Thymus (tissue), 11 donors: ENCODE measurements around the gene DNAJB14. TPM values are rescaled to one million over a fixed set of nuclear protein-coding genes. Genes with fewer than 3 reads are reported as not detected.
"Not testable (repeated sequence)": the region's sequence is repeated elsewhere in the genome, so short reads cannot be mapped to it uniquely, and the experiment has no call there.

ENCODE experiments used
- DNase-seq, 9 donors: peaks; one replicate each; pipeline ENCODE4 v3.0.0-alpha.2; 2013; ENCODE audit warnings: low spot score in 9 of 9, low read depth in 6 of 9, missing footprints in 1 of 9
- H3K27ac ChIP-seq, 2 donors: one replicate each; pipeline ENCODE4 v1.5.1; 2013; ENCODE audit warnings: control low read depth in 1 of 2, low read depth in 1 of 2, low read length in 1 of 2, mild to moderate bottlenecking in 1 of 2, moderate library complexity in 1 of 2
- H3K27me3 ChIP-seq, 2 donors: one replicate each; pipeline ENCODE4 v1.5.1; 2013; ENCODE audit warnings: low read length in 1 of 2; ENCODE audit not compliant: control insufficient read depth in 2 of 2, insufficient read depth in 1 of 2
- H3K36me3 ChIP-seq, 2 donors: one replicate each; pipeline ENCODE4 v1.5.1; 2013; ENCODE audit warnings: low read length in 1 of 2, mild to moderate bottlenecking in 1 of 2, moderate library complexity in 1 of 2; ENCODE audit not compliant: control insufficient read depth in 2 of 2, insufficient read depth in 2 of 2
- H3K4me1 ChIP-seq, 2 donors: one replicate each; pipeline ENCODE4 v1.5.1; 2013; ENCODE audit warnings: low read length in 2 of 2; ENCODE audit not compliant: control insufficient read depth in 2 of 2, insufficient read depth in 2 of 2
- H3K4me3 ChIP-seq, 2 donors: one replicate each; pipeline ENCODE4 v1.5.1; 2013; ENCODE audit warnings: low read length in 2 of 2, control low read depth in 1 of 2, mild to moderate bottlenecking in 1 of 2
- H3K9me3 ChIP-seq, 2 donors: one replicate each; pipeline ENCODE4 v1.5.1; 2013; ENCODE audit warnings: low read length in 1 of 2, mild to moderate bottlenecking in 1 of 2; ENCODE audit not compliant: control insufficient read depth in 2 of 2, insufficient read depth in 1 of 2
- WGBS: extraction: QIAGEN DNeasy Blood & Tissue Kit; methylation state at CpG from one replicate; pipeline ENCODE4 v1.1.7; 2013; 5-methylcytosine and 5-hydroxymethylcytosine counted together
- polyA plus RNA-seq: library from polyadenylated mRNA; stranded (reverse); fragments of 200-250 nt; gene quantifications from one replicate; pipeline ENCODE4 v1.2.3, GENCODE V29; 2013
- total RNA-seq: library from RNA; stranded (reverse); fragments of 120-200 nt; gene quantifications from one replicate; pipeline ENCODE4 v1.2.4, GENCODE V29; 2013
- donor health status: healthy.

The DNAJB14 gene
- total and polyA plus RNA-seq, 2 donors: 18.5 to 22.9 TPM

- H3K27me3 ChIP-seq: no peaks in the 10 kb centered on the region
- H3K9me3 ChIP-seq: no peaks in the 10 kb centered on the region
- no peak for DNase-seq
- WGBS: 99% methylated on average over 3 of the region's 3 CpGs
- H3K4me1 ChIP-seq: peaks cover 0 to 4% of the 10 kb centered on the region in 2 donors
- no peak overlapping the region for H3K4me3 ChIP-seq
- H3K36me3 ChIP-seq: no peaks in the 10 kb centered on the region
- H3K27ac ChIP-seq: no peak overlapping the region
Observed at GRCh38 chr4:99966692-99967091, 20.3 kb upstream of the DNAJB14 start.

- Histone ChIP-seq H3K27me3 (no peaks in the 10 kb centered on the region), H3K36me3 (no peaks in the 10 kb centered on the region), H3K4me3 (no peak overlapping the region), H3K27ac (no peak overlapping the region), H3K4me1 (peaks cover 0 to 4% of the 10 kb centered on the region in 2 donors), H3K9me3 (no peaks in the 10 kb centered on the region)
- peak in 1 of 9 donors; percentile 48 for DNase-seq
- 21% methylated on average over 5 of the region's 5 CpGs for WGBS
Observed at GRCh38 chr4:99965674-99966350, 19.4 kb upstream of the DNAJB14 start.

GRCh38 chr4:99965173-99965572 lies 18.8 kb upstream of the DNAJB14 start:
- Histone ChIP-seq H3K4me1 (peaks cover 0 to 4% of the 10 kb centered on the region in 2 donors), H3K27me3 (no peaks in the 10 kb centered on the region), H3K9me3 (no peaks in the 10 kb centered on the region), H3K4me3 (no peak overlapping the region), H3K36me3 (no peaks in the 10 kb centered on the region), H3K27ac (no peak overlapping the region)
- no peak for DNase-seq

- no peak for DNase-seq
- Histone ChIP-seq H3K27ac (no peak overlapping the region), H3K4me1 (peaks cover 0 to 4% of the 10 kb centered on the region in 2 donors), H3K36me3 (no peaks in the 10 kb centered on the region), H3K4me3 (no peak overlapping the region), H3K27me3 (no peaks in the 10 kb centered on the region), H3K9me3 (peaks cover 0 to 2% of the 10 kb centered on the region in 2 donors)
- 97% methylated on average over 1 of the region's 1 CpG for WGBS
Observed at GRCh38 chr4:99961711-99962110, 15.3 kb upstream of the DNAJB14 start.

- no peak for DNase-seq
- Histone ChIP-seq H3K4me3 (no peak overlapping the region), H3K4me1 (no peaks in the 10 kb centered on the region), H3K27ac (no peak overlapping the region), H3K27me3 (no peaks in the 10 kb centered on the region), H3K9me3 (peaks cover 0 to 2% of the 10 kb centered on the region in 2 donors), H3K36me3 (no peaks in the 10 kb centered on the region)
- 99% methylated on average over 2 of the region's 2 CpGs for WGBS
Observed at GRCh38 chr4:99960648-99961047, 14.2 kb upstream of the DNAJB14 start.

GRCh38 chr4:99958207-99958606 lies 11.8 kb upstream of the DNAJB14 start:
- H3K9me3 ChIP-seq: not testable (repeated sequence)

GRCh38 chr4:99950913-99951254 lies 4.5 kb upstream of the DNAJB14 start:
- no peak for DNase-seq
- Histone ChIP-seq H3K9me3 (no peaks in the 10 kb centered on the region), H3K36me3 (peaks cover 0 to 11% of the 10 kb centered on the region in 2 donors), H3K27ac (peak overlapping the region; percentile 82 to 99), H3K4me3 (peak overlapping the region; percentile 94 to 95), H3K4me1 (peaks cover 15 to 18% of the 10 kb centered on the region in 2 donors), H3K27me3 (no peaks in the 10 kb centered on the region)
- under 1% methylated on average over 8 of the region's 8 CpGs for WGBS

More at GRCh38 chr4:99958207-99958606, 11.8 kb upstream of the DNAJB14 start:
- H3K4me1 ChIP-seq, H3K27ac ChIP-seq, H3K4me3 ChIP-seq, H3K27me3 ChIP-seq, H3K36me3 ChIP-seq, DNase-seq: not testable (repeated sequence)
- WGBS: 99% methylated on average over 3 of the region's 3 CpGs

- under 1% methylated on average over 76 of the region's 76 CpGs for WGBS
- Histone ChIP-seq H3K4me3 (peak within 1 kb of the TSS; percentile 94 to 95), H3K9me3 (no peaks in the 10 kb centered on the region), H3K36me3 (peaks cover 0 to 11% of the 10 kb centered on the region in 2 donors), H3K4me1 (peaks cover 15 to 18% of the 10 kb centered on the region in 2 donors), H3K27me3 (no peaks in the 10 kb centered on the region), H3K27ac (peak within 1 kb of the TSS; percentile 96 to 99)
- peak; percentile 94 to 100 (median 97) for DNase-seq
Observed at GRCh38 chr4:99949999-99950912, 3.8 kb upstream of the DNAJB14 start, which contains the start of gene H2AZ1. Gene H2AZ1, minus strand, starts transcription at chr4:99950275. Its CDS starts 105 bp downstream, at chr4:99950170.
